Upper lobe of left lung (tissue), 4 donors: ENCODE results near the gene GP2.

Experiments used
- EP300 ChIP-seq, 4 donors: sonication (generic); formaldehyde crosslinking; IDR thresholded peaks; one replicate each; pipeline ENCODE4 v1.5.1; 2017; ENCODE audit warnings: antibody characterized with exemption in 4 of 4, control low read depth in 2 of 4
- POLR2A ChIP-seq, 4 donors: fragments of 450-650 bp; IDR thresholded peaks; one replicate each; pipeline ENCODE4 v1.5.1; 2016 to 2017; ENCODE audit warnings: antibody characterized with exemption in 4 of 4, mild to moderate bottlenecking in 2 of 4
- TF ChIP-seq, protein P1 (sequence below), 6 experiments: fragments of 450-650 bp in 4 of 6; fragments of 200-600 bp in 2 of 6; sonication (generic) in 2 of 6; IDR thresholded peaks; one replicate each; pipeline ENCODE4 v1.5.1; 2016 to 2019; ENCODE audit warnings: antibody characterized with exemption in 6 of 6

DNA sequence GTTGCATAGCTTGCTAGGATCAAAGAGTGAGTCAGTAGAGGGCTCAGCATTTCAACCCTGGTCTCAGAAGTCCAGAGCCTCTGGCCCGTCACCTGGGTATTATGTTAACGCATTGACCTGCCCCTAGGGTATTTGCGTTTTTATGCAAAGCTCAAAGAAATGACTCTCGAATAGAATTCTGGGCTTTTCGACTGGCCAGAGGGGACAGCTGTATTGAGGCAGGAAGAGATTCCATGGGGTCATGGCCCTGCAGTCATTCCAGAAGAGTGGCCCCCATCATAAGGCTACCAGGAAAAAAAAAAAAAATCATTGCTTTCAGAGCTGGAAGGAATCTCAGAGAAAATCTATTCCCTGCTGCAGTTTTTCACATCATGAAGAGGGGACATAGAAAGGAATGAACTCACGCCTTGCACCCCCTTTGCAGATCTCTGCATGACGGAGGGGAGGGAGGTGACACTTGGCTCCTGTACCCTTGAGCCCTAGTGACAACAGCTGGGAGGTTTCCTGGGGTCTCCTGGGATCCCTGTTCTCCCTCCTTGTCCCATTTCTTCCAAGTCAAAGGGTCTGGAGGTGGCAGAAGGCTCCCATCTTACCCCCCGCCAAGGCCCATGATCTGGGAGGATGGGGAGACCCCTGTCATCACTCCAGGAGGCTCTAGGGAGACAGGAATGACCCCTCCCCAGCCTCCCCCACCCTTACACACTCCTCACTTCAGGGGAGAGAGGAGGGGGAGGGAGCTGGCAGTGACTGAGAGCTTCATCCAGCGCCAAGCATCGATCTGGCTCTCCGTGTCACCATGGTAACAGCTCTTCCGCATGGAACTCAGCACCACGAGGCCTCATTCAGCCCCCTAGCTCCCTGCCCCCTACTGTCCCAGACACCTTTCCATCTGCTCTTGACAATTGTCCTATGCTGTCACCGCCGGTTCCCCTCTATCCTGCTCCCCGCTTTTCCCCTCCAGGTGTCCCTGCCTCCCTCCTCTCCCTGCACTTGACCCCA is 35.8 kb downstream of the GP2 start:
- no peak for TF ChIP-seq POLR2A (IDR thresholded peaks at IDR 0.05)
- TF ChIP-seq EP300 (IDR thresholded peaks at IDR 0.05) = no peak
- TF ChIP-seq, protein P1, sequence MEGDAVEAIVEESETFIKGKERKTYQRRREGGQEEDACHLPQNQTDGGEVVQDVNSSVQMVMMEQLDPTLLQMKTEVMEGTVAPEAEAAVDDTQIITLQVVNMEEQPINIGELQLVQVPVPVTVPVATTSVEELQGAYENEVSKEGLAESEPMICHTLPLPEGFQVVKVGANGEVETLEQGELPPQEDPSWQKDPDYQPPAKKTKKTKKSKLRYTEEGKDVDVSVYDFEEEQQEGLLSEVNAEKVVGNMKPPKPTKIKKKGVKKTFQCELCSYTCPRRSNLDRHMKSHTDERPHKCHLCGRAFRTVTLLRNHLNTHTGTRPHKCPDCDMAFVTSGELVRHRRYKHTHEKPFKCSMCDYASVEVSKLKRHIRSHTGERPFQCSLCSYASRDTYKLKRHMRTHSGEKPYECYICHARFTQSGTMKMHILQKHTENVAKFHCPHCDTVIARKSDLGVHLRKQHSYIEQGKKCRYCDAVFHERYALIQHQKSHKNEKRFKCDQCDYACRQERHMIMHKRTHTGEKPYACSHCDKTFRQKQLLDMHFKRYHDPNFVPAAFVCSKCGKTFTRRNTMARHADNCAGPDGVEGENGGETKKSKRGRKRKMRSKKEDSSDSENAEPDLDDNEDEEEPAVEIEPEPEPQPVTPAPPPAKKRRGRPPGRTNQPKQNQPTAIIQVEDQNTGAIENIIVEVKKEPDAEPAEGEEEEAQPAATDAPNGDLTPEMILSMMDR (IDR thresholded peaks at IDR 0.05) = no peak
